DND-41 (cell line): ENCODE data around the gene ZC3H10.
A peak's percentile ranks its signal among the peaks of the same experiment; 100 is the strongest.

ENCODE experiments used
- ATAC-seq: fragments of 200-7000 bp; cut with Tn5 transposase; 3 replicates; pipeline ENCODE4 v1.9.1; 2021; ENCODE audit warnings: low read depth; ENCODE audit not compliant: insufficient read depth
- DNase-seq: peaks from one replicate; pipeline ENCODE4 v3.0.0-alpha.2; 2020
- H2AFZ ChIP-seq: 2 replicates; pipeline ENCODE4 v1.6.0; 2012; ENCODE audit warnings: low read depth, low read length
- H3K27ac ChIP-seq: 2 replicates; pipeline ENCODE4 v1.5.1; 2012; ENCODE audit warnings: low read length, inconsistent platforms
- H3K27me3 ChIP-seq: fragments of 200-600 bp; sonication (generic); 2 replicates; pipeline ENCODE4 v1.6.0; 2012; ENCODE audit warnings: low read length, mild to moderate bottlenecking, inconsistent platforms; ENCODE audit not compliant: insufficient read depth, poor library complexity
- H3K36me3 ChIP-seq: 2 replicates; pipeline ENCODE4 v1.5.1; 2012; ENCODE audit warnings: low read length, inconsistent platforms; ENCODE audit not compliant: insufficient read depth
- H3K4me1 ChIP-seq: 2 replicates; pipeline ENCODE4 v1.5.1; 2012; ENCODE audit warnings: mild to moderate bottlenecking, low read length; ENCODE audit not compliant: insufficient read depth
- H3K4me2 ChIP-seq: 2 replicates; pipeline ENCODE4 v1.6.0; 2012; ENCODE audit warnings: mild to moderate bottlenecking, moderate library complexity, low read length, inconsistent platforms; ENCODE audit not compliant: insufficient read depth
- H3K4me3 ChIP-seq, 2 experiments: fragments of 200-600 bp in 1 of 2; shearing (Covaris generic) in 1 of 2; 2 replicates each; pipeline ENCODE4 v1.5.1; 2012 to 2016; ENCODE audit warnings: inconsistent platforms in 2 of 2, low read length in 2 of 2, mild to moderate bottlenecking in 2 of 2, low read depth in 1 of 2, moderate library complexity in 1 of 2
- H3K79me2 ChIP-seq: 2 replicates; pipeline ENCODE4 v1.6.0; 2012; ENCODE audit warnings: low read length, inconsistent platforms; ENCODE audit not compliant: insufficient read depth
- H3K9ac ChIP-seq: 2 replicates; pipeline ENCODE4 v1.6.0; 2012; ENCODE audit warnings: low read depth, mild to moderate bottlenecking, inconsistent platforms, low read length, moderate library complexity
- H3K9me3 ChIP-seq: 2 replicates; pipeline ENCODE4 v1.5.1; 2012; ENCODE audit warnings: low read length, moderate library complexity, mild to moderate bottlenecking, inconsistent platforms; ENCODE audit not compliant: insufficient read depth, severe bottlenecking
- H4K20me1 ChIP-seq: 2 replicates; pipeline ENCODE4 v1.6.0; 2012; ENCODE audit warnings: low read length; ENCODE audit not compliant: insufficient read depth
- CTCF ChIP-seq: IDR thresholded peaks from 2 replicates; pipeline ENCODE4 v1.5.1; 2012; ENCODE audit warnings: borderline replicate concordance, low read length, moderate library complexity, mild to moderate bottlenecking; ENCODE audit not compliant: poor library complexity, severe bottlenecking; ENCODE audit errors: extremely low read depth
- EZH2 ChIP-seq: IDR thresholded peaks from 3 replicates; pipeline ENCODE4 v1.6.1; 2012; ENCODE audit warnings: borderline replicate concordance, low read depth, mild to moderate bottlenecking, moderate library complexity, low read length, inconsistent platforms; ENCODE audit not compliant: severe bottlenecking

Gene ZC3H10

GRCh38 chr12:56078427-56078826 lies 39.6 kb upstream of the ZC3H10 start:
- H3K4me3 ChIP-seq, result no peak overlapping the region
- no peaks in the 10 kb centered on the region for H3K36me3 ChIP-seq
- no peak for TF ChIP-seq CTCF
- no peak for TF ChIP-seq EZH2
- no peak overlapping the region for H3K27ac ChIP-seq
- no peak overlapping the region for H3K4me2 ChIP-seq
- H2AFZ ChIP-seq, result no peak overlapping the region
- ATAC-seq (no peak), DNase-seq (no peak)
- peaks cover 20% of the 10 kb centered on the region for H3K4me1 ChIP-seq
- no peaks in the 10 kb centered on the region; the same call in 1 of the 2 replicates for H4K20me1 ChIP-seq
- peaks cover 43% of the 10 kb centered on the region for H3K27me3 ChIP-seq
- H3K9ac ChIP-seq, result no peak overlapping the region
- no peaks in the 10 kb centered on the region for H3K79me2 ChIP-seq
- H3K9me3 ChIP-seq, result no peaks in the 10 kb centered on the region

- Histone ChIP-seq H3K27me3 (peaks cover 50% of the 10 kb centered on the region), H3K79me2 (no peaks in the 10 kb centered on the region), H3K9ac (peak overlapping the region; percentile 43), H3K27ac (no peak overlapping the region), H3K9me3 (no peaks in the 10 kb centered on the region), H2AFZ (peak overlapping the region; percentile 51), H3K4me2 (peak overlapping the region; percentile 78), H3K36me3 (no peaks in the 10 kb centered on the region), H4K20me1 (no peaks in the 10 kb centered on the region; the same call in 1 of the 2 replicates), H3K4me3 (peak overlapping the region; percentile 11 to 55; a peak in 3 of 4 replicates), H3K4me1 (peaks cover 20% of the 10 kb centered on the region)
- TF ChIP-seq EZH2 (no peak), CTCF (peak; percentile 58)
- DNase-seq (peak; percentile 55), ATAC-seq (peak; percentile 74)
These were observed 38.9 kb upstream of the ZC3H10 start for GRCh38 chr12:56078931-56079722.

GRCh38 chr12:56079723-56080555 lies 38.1 kb upstream of the ZC3H10 start, which contains the start of gene ERBB3:
ERBB3 (plus strand) TSS chr12:56080165; CDS start chr12:56080301, 136 bp downstream.
- H3K27ac ChIP-seq, result no peak within 1 kb of the TSS
- ATAC-seq, result peak; percentile 85

More at GRCh38 chr12:56079723-56080555, 38.1 kb upstream of the ZC3H10 start, which contains the start of gene ERBB3:
- no peaks in the 10 kb centered on the region for H3K79me2 ChIP-seq
- no peaks in the 10 kb centered on the region for H3K36me3 ChIP-seq
- DNase-seq, result peak; percentile 69
- peak within 1 kb of the TSS; percentile 11 to 55; a peak in 3 of 4 replicates for H3K4me3 ChIP-seq
- TF ChIP-seq CTCF (no peak), EZH2 (peak; percentile 14)
- H3K4me2 ChIP-seq, result peak within 1 kb of the TSS; percentile 78
- peak within 1 kb of the TSS; percentile 43 for H3K9ac ChIP-seq
- no peaks in the 10 kb centered on the region; the same call in 1 of the 2 replicates for H4K20me1 ChIP-seq
- peak within 1 kb of the TSS; percentile 51 for H2AFZ ChIP-seq
- H3K4me1 ChIP-seq, result peaks cover 20% of the 10 kb centered on the region
- H3K9me3 ChIP-seq, result no peaks in the 10 kb centered on the region
- H3K27me3 ChIP-seq, result peaks cover 50% of the 10 kb centered on the region
